Measurements from ENCODE around the gene MCF2L2.
A peak's percentile ranks its signal among the peaks of the same experiment; 100 is the strongest.

MCF2L2 gene

GRCh38 chr3:183253528-183254486 is 174.6 kb downstream of the MCF2L2 start (continued):
- peak; percentile 45; the same call in 1 of the 2 replicates for TF ChIP-seq PRDM4 (tag by site-specific recombination; IDR thresholded peaks at IDR 0.05)
- no peak for TF ChIP-seq PRDM2 (tag by site-specific recombination; IDR thresholded peaks at IDR 0.05; ENCODE audit: borderline replicate concordance)
- TF ChIP-seq PBX3 (CRISPR knock-in tag; IDR thresholded peaks at IDR 0.05) = no peak
- no peak for TF ChIP-seq ZNF791 (tag by site-specific recombination; IDR thresholded peaks at IDR 0.05)
- TF ChIP-seq ZFHX2 (tag by site-specific recombination; conservative IDR thresholded peaks at IDR 0.05) = peak; percentile 38; the same call in 1 of the 2 replicates
- TF ChIP-seq ZNF600 (tag by site-specific recombination; IDR thresholded peaks at IDR 0.05) = peak; percentile 63; the same call in 1 of the 2 replicates
- TF ChIP-seq KLF10 (tag by site-specific recombination; IDR thresholded peaks at IDR 0.05) = peak; percentile 54; the same call in 1 of the 2 replicates
- 0 out of 2 replicates have a peak, but pooled peaks have one; percentile 6 for TF ChIP-seq KLF1 (tag by site-specific recombination; IDR thresholded peaks at IDR 0.05)
- no peak for TF ChIP-seq ZNF692 (tag by site-specific recombination; IDR thresholded peaks at IDR 0.05)
- TF ChIP-seq ZNF473 (tag by site-specific recombination; IDR thresholded peaks at IDR 0.05) = no peak
- TF ChIP-seq ZXDB (tag by site-specific recombination; IDR thresholded peaks at IDR 0.05) = peak; percentile 35; the same call in 1 of the 2 replicates
- TF ChIP-seq ZNF366 (tag by site-specific recombination; conservative IDR thresholded peaks at IDR 0.05) = no peak
- peak; percentile 64; the same call in 1 of the 2 replicates for TF ChIP-seq ZFP37 (tag by site-specific recombination; IDR thresholded peaks at IDR 0.05)
- TF ChIP-seq ZNF660 (tag by site-specific recombination; IDR thresholded peaks at IDR 0.05) = peak; percentile 23; the same call in 1 of the 2 replicates
- TF ChIP-seq KLF16 (tag by site-specific recombination; IDR thresholded peaks at IDR 0.05) = peak; percentile 59
- peak; percentile 22; the same call in 1 of the 2 replicates for TF ChIP-seq SP2 (tag by site-specific recombination; IDR thresholded peaks at IDR 0.05)
- no peak; the same call in 1 of the 2 replicates for TF ChIP-seq ZNF777 (tag by site-specific recombination; IDR thresholded peaks at IDR 0.05; ENCODE audit: borderline replicate concordance)
- peak; percentile 76 for TF ChIP-seq ZBTB26 (tag by site-specific recombination; optimal IDR thresholded peaks at IDR 0.05)
- TF ChIP-seq KLF9 (tag by site-specific recombination; IDR thresholded peaks at IDR 0.05; ENCODE audit: low read depth) = peak; percentile 49; the same call in 1 of the 2 replicates
- 0 out of 2 replicates have a peak, but pooled peaks have one; percentile 14 for TF ChIP-seq ZNF394 (tag by site-specific recombination; IDR thresholded peaks at IDR 0.05; ENCODE audit: borderline replicate concordance)
- TF ChIP-seq ZBTB20 (tag by site-specific recombination; IDR thresholded peaks at IDR 0.05) = peak; percentile 45; the same call in 1 of the 2 replicates
- TF ChIP-seq ZNF596 (tag by site-specific recombination; IDR thresholded peaks at IDR 0.05) = no peak
- peak; percentile 56 for TF ChIP-seq ZNF501 (tag by site-specific recombination; IDR thresholded peaks at IDR 0.05)
- peak; percentile 61 for TF ChIP-seq ZNF335 (tag by site-specific recombination; conservative IDR thresholded peaks at IDR 0.05)
- no peak; the same call in 1 of the 2 replicates for TF ChIP-seq ZSCAN30 (tag by site-specific recombination; IDR thresholded peaks at IDR 0.05)
